AG04450 (cell line): ENCODE measurements around the gene SLC66A2. TPM values are rescaled to one million over a fixed set of nuclear protein-coding genes. Genes with fewer than 3 reads are reported as not detected.
"Not testable (repeated sequence)": the region's sequence is repeated elsewhere in the genome, so short reads cannot be mapped to it uniquely, and the experiment has no call there.

Experiments
- CTCF ChIA-PET: fragments of 300-600, 350-600 bp; formaldehyde crosslinking; extraction: SDS; loops from one replicate; lab custom pipeline; 2022; ENCODE audit warnings: antibody characterized with exemption, inconsistent platforms; lab: Charles Lee
- POLR2A ChIA-PET: fragments of 350-600 bp; formaldehyde crosslinking; extraction: SDS; loops from one replicate; lab custom pipeline; 2021; ENCODE audit warnings: antibody characterized with exemption, inconsistent platforms; lab: Yijun Ruan, JAX
- DNase-seq: peaks from one replicate; pipeline ENCODE4 v3.0.0-alpha.2; 2011; ENCODE audit warnings: low read depth, low spot score
- H3K27ac ChIP-seq: one replicate; pipeline ENCODE4 v1.5.1; 2012; ENCODE audit warnings: low read depth, low read length, control low read depth
- H3K27me3 ChIP-seq: one replicate; pipeline ENCODE4 v1.6.0; 2012; ENCODE audit warnings: low read length; ENCODE audit not compliant: control insufficient read depth, insufficient read depth
- H3K4me3 ChIP-seq: 2 replicates; pipeline ENCODE4 v1.5.1; 2011; ENCODE audit warnings: mild to moderate bottlenecking, low read depth, low read length, control low read depth
- H3K9me3 ChIP-seq: 2 replicates; pipeline ENCODE4 v1.5.1; 2012; ENCODE audit warnings: low read length; ENCODE audit not compliant: control insufficient read depth, insufficient read depth
- polyA plus RNA-seq: library from polyadenylated mRNA; depleted of rRNA; stranded (reverse); fragments of >200 nt; gene quantifications from 2 replicates; pipeline ENCODE4 v1.2.3, GENCODE V29; 2011
- TF ChIP-seq, protein P1 (sequence below): IDR thresholded peaks from 2 replicates; pipeline ENCODE4 v1.5.1; 2011; ENCODE audit warnings: low read depth, low read length, control low read depth, inconsistent platforms

Gene SLC66A2
- polyA plus RNA-seq, 1 experiment = 13.9 TPM

GRCh38 chr18:79878741-79879378, 72.6 kb downstream of the SLC66A2 start:
- H3K9me3 ChIP-seq = peaks cover 20% of the 10 kb centered on the region
- ChIA-PET POLR2A (no interaction called here), CTCF (no interaction called here)
- no peak for DNase-seq
- peaks cover 14% of the 10 kb centered on the region for H3K27me3 ChIP-seq
- TF ChIP-seq, protein P1, sequence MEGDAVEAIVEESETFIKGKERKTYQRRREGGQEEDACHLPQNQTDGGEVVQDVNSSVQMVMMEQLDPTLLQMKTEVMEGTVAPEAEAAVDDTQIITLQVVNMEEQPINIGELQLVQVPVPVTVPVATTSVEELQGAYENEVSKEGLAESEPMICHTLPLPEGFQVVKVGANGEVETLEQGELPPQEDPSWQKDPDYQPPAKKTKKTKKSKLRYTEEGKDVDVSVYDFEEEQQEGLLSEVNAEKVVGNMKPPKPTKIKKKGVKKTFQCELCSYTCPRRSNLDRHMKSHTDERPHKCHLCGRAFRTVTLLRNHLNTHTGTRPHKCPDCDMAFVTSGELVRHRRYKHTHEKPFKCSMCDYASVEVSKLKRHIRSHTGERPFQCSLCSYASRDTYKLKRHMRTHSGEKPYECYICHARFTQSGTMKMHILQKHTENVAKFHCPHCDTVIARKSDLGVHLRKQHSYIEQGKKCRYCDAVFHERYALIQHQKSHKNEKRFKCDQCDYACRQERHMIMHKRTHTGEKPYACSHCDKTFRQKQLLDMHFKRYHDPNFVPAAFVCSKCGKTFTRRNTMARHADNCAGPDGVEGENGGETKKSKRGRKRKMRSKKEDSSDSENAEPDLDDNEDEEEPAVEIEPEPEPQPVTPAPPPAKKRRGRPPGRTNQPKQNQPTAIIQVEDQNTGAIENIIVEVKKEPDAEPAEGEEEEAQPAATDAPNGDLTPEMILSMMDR = no peak
- no peak overlapping the region for H3K27ac ChIP-seq
- H3K4me3 ChIP-seq = no peak overlapping the region

DNA sequence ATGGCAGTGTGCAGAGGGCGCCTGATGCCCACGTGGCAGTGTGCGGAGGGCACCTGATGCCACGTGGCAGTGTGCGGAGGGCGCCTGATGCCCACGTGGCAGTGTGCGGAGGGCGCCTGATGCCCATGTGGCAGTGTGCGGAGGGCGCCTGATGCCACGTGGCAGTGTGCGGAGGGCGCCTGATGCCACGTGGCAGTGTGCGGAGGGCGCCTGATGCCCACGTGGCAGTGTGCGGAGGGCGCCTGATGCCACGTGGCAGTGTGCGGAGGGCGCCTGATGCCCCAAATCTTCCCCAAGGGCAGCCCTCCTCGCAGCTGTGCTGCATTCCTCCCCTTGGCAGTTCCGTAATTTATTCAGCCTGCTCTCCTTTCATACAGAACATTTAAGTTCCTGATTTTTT, 73.2 kb downstream of the SLC66A2 start:
- H3K27ac ChIP-seq, H3K4me3 ChIP-seq, DNase-seq, CTCF ChIA-PET, POLR2A ChIA-PET: not testable (repeated sequence)
- peaks cover 14% of the 10 kb centered on the region for H3K9me3 ChIP-seq
- H3K27me3 ChIP-seq = peaks cover 20% of the 10 kb centered on the region

DNA sequence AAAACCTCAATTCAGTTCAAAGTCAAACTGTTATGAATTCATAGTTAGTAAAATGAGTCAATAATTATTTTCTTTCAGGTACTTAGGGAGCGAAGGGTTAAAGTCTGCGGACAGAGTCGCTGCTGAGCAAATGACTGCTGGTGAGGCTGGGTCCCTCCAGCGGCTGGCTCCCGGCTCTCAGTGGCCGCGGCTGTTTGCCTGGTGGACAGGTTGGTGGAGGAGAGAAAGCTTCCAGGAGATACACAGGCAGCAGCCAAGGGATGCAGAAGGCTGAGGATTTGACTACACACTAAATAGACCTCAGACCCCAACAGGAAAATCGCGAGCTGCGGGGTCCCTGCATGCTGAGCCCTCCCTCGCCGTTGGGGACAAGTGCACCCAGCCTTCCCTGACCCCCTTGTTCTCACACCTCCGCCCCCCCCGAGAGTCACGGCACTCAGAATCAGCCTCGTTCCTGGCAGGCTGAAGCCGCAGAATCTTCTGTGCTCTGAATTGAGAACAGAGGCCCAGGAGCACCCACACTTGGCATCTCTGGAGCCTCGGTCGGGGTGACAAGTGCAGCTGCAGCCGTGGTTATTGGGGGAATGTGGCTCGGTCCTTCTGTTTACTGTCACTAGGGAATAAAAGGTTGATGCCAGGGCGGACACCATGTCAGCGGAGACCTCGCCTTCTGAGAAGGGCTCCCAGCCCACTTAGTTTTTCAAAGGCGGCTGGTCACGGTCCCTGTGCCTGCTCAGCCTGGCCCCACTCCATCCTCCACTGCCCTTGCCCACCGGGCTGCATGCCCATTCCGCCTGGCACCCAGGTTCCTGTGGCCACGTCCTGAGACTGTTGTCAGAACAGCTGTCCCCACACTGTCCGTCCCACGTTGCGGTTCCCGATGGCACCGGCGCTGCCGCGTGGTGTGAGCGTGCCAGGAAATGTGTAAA, 74.0 kb downstream of the SLC66A2 start:
- Histone ChIP-seq H3K27ac (no peak overlapping the region), H3K27me3 (peaks cover 23% of the 10 kb centered on the region), H3K9me3 (peaks cover 9% of the 10 kb centered on the region), H3K4me3 (no peak overlapping the region)
- CTCF ChIA-PET = no interaction called here
- TF ChIP-seq, protein P1 = no peak
- POLR2A ChIA-PET = no interaction called here
- DNase-seq = no peak

DNA sequence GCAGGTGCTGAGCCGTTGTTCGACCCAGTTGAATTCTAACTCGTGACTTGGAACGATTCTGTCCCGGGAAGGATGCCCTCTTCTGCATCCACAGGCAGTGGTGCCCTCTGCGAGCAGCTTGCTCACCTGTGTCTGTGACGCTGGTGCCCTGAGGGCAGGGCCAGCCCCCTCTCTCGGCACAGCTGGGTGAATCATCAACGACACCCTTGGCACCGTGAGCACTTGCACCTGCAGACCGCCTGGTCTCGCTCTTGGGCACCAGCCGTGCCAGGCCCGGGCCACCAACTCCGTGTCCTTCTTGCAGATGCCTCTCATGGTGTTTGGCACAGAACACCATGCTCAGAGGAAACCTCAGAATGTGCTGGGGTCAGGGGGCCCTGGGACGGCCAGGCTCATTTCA, 75.0 kb downstream of the SLC66A2 start:
- ChIA-PET POLR2A (no interaction called here), CTCF (no interaction called here)
- H3K9me3 ChIP-seq = peaks cover 9% of the 10 kb centered on the region
- TF ChIP-seq, protein P1 = no peak
- no peak for DNase-seq
- no peak overlapping the region for H3K27ac ChIP-seq
- no peak overlapping the region for H3K4me3 ChIP-seq
- H3K27me3 ChIP-seq = peaks cover 23% of the 10 kb centered on the region

- no peak overlapping the region for H3K4me3 ChIP-seq
- peaks cover 9% of the 10 kb centered on the region for H3K9me3 ChIP-seq
- H3K27me3 ChIP-seq = peaks cover 23% of the 10 kb centered on the region
- DNase-seq = no peak
- H3K27ac ChIP-seq = no peak overlapping the region
- ChIA-PET CTCF (no interaction called here), POLR2A (no interaction called here)
- TF ChIP-seq, protein P1 = no peak
These were observed 75.5 kb downstream of the SLC66A2 start for GRCh38 chr18:79875931-79876461.
